Measurements from ENCODE around the gene SLC46A3. TPM values are rescaled to one million over a fixed set of nuclear protein-coding genes. Genes with fewer than 3 reads are reported as not detected.
A peak's percentile ranks its signal among the peaks of the same experiment; 100 is the strongest.

The SLC46A3 gene
- total and polyA plus RNA-seq, 2 donors = 12.5 to 18.9 TPM

- Histone ChIP-seq H3K9me3 (ENCODE audit: control insufficient read depth in 2 of 2, insufficient read depth in 1 of 2, low read length in 1 of 2) (no peaks in the 10 kb centered on the region), H3K4me1 (ENCODE audit: control insufficient read depth in 2 of 2, insufficient read depth in 2 of 2, low read length in 2 of 2) (no peaks in the 10 kb centered on the region), H3K36me3 (ENCODE audit: control insufficient read depth in 2 of 2, insufficient read depth in 2 of 2, low read length in 1 of 2) (peaks cover 20 to 31% of the 10 kb centered on the region in 2 donors), H3K27me3 (ENCODE audit: control insufficient read depth in 2 of 2, insufficient read depth in 1 of 2, low read length in 1 of 2) (no peaks in the 10 kb centered on the region), H3K4me3 (ENCODE audit: low read length in 2 of 2) (no peak overlapping the region), H3K27ac (ENCODE audit: low read depth in 1 of 2, low read length in 1 of 2) (no peak overlapping the region)
- no peak for DNase-seq (ENCODE audit: low read depth in 6 of 9, low spot score in 9 of 9)
- WGBS = 96% methylated on average over 1 of the region's 1 CpG
These were observed 39.1 kb downstream of the SLC46A3 start for GRCh38 chr13:28679628-28680027.

GRCh38 chr13:28678809-28679208, 40.0 kb downstream of the SLC46A3 start:
- Histone ChIP-seq H3K27me3 (ENCODE audit: control insufficient read depth in 2 of 2, insufficient read depth in 1 of 2, low read length in 1 of 2) (no peaks in the 10 kb centered on the region), H3K9me3 (ENCODE audit: control insufficient read depth in 2 of 2, insufficient read depth in 1 of 2, low read length in 1 of 2) (no peaks in the 10 kb centered on the region), H3K27ac (ENCODE audit: low read depth in 1 of 2, low read length in 1 of 2) (no peak overlapping the region), H3K36me3 (ENCODE audit: control insufficient read depth in 2 of 2, insufficient read depth in 2 of 2, low read length in 1 of 2) (peaks cover 27 to 39% of the 10 kb centered on the region in 2 donors), H3K4me3 (ENCODE audit: low read length in 2 of 2) (no peak overlapping the region), H3K4me1 (ENCODE audit: control insufficient read depth in 2 of 2, insufficient read depth in 2 of 2, low read length in 2 of 2) (no peaks in the 10 kb centered on the region)
- WGBS = 100% methylated on average over 1 of the region's 1 CpG
- DNase-seq (ENCODE audit: low read depth in 6 of 9, low spot score in 9 of 9) = no peak

GRCh38 chr13:28671126-28671792, 47.5 kb downstream of the SLC46A3 start:
- H3K27ac ChIP-seq (ENCODE audit: low read depth in 1 of 2, low read length in 1 of 2) = no peak overlapping the region
- peaks cover 47 to 82% of the 10 kb centered on the region in 2 donors for H3K36me3 ChIP-seq (ENCODE audit: control insufficient read depth in 2 of 2, insufficient read depth in 2 of 2, low read length in 1 of 2)

GRCh38 chr13:28666897-28667488, 51.8 kb downstream of the SLC46A3 start:
- peaks cover 28 to 87% of the 10 kb centered on the region in 2 donors for H3K36me3 ChIP-seq (ENCODE audit: control insufficient read depth in 2 of 2, insufficient read depth in 2 of 2, low read length in 1 of 2)
- H3K27ac ChIP-seq (ENCODE audit: low read depth in 1 of 2, low read length in 1 of 2) = no peak overlapping the region
- no peak for DNase-seq (ENCODE audit: low read depth in 6 of 9, low spot score in 9 of 9)
- WGBS = 92% methylated on average over 9 of the region's 9 CpGs
- no peaks in the 10 kb centered on the region for H3K4me1 ChIP-seq (ENCODE audit: control insufficient read depth in 2 of 2, insufficient read depth in 2 of 2, low read length in 2 of 2)
- no peak overlapping the region for H3K4me3 ChIP-seq (ENCODE audit: low read length in 2 of 2)
- no peaks in the 10 kb centered on the region for H3K27me3 ChIP-seq (ENCODE audit: control insufficient read depth in 2 of 2, insufficient read depth in 1 of 2, low read length in 1 of 2)
- no peaks in the 10 kb centered on the region for H3K9me3 ChIP-seq (ENCODE audit: control insufficient read depth in 2 of 2, insufficient read depth in 1 of 2, low read length in 1 of 2)

More at GRCh38 chr13:28671126-28671792, 47.5 kb downstream of the SLC46A3 start:
- H3K9me3 ChIP-seq (ENCODE audit: control insufficient read depth in 2 of 2, insufficient read depth in 1 of 2, low read length in 1 of 2) = no peaks in the 10 kb centered on the region
- no peak overlapping the region for H3K4me3 ChIP-seq (ENCODE audit: low read length in 2 of 2)
- no peak for DNase-seq (ENCODE audit: low read depth in 6 of 9, low spot score in 9 of 9)
- H3K27me3 ChIP-seq (ENCODE audit: control insufficient read depth in 2 of 2, insufficient read depth in 1 of 2, low read length in 1 of 2) = no peaks in the 10 kb centered on the region
- H3K4me1 ChIP-seq (ENCODE audit: control insufficient read depth in 2 of 2, insufficient read depth in 2 of 2, low read length in 2 of 2) = no peaks in the 10 kb centered on the region

- Histone ChIP-seq H3K4me3 (ENCODE audit: low read length in 2 of 2) (peak overlapping the region; percentile 88 to 96), H3K4me1 (ENCODE audit: control insufficient read depth in 2 of 2, insufficient read depth in 2 of 2, low read length in 2 of 2) (peaks cover 12 to 17% of the 10 kb centered on the region in 2 donors), H3K36me3 (ENCODE audit: control insufficient read depth in 2 of 2, insufficient read depth in 2 of 2, low read length in 1 of 2) (peaks cover 7 to 28% of the 10 kb centered on the region in 2 donors), H3K9me3 (ENCODE audit: control insufficient read depth in 2 of 2, insufficient read depth in 1 of 2, low read length in 1 of 2) (no peaks in the 10 kb centered on the region), H3K27ac (ENCODE audit: low read depth in 1 of 2, low read length in 1 of 2) (peak overlapping the region; percentile 90 to 93), H3K27me3 (ENCODE audit: control insufficient read depth in 2 of 2, insufficient read depth in 1 of 2, low read length in 1 of 2) (no peaks in the 10 kb centered on the region)
- DNase-seq (ENCODE audit: low read depth in 6 of 9, low spot score in 9 of 9) = peak in 2 of 9 donors; percentile 29 to 68
- 11% methylated on average over 4 of the region's 4 CpGs for WGBS
These were observed 59.2 kb downstream of the SLC46A3 start for GRCh38 chr13:28659621-28659970.

- Histone ChIP-seq H3K4me3 (ENCODE audit: low read length in 2 of 2) (peak within 1 kb of the TSS; percentile 88 to 96), H3K27ac (ENCODE audit: low read depth in 1 of 2, low read length in 1 of 2) (peak within 1 kb of the TSS; percentile 90 to 93), H3K4me1 (ENCODE audit: control insufficient read depth in 2 of 2, insufficient read depth in 2 of 2, low read length in 2 of 2) (peaks cover 12 to 17% of the 10 kb centered on the region in 2 donors), H3K27me3 (ENCODE audit: control insufficient read depth in 2 of 2, insufficient read depth in 1 of 2, low read length in 1 of 2) (no peaks in the 10 kb centered on the region), H3K9me3 (ENCODE audit: control insufficient read depth in 2 of 2, insufficient read depth in 1 of 2, low read length in 1 of 2) (no peaks in the 10 kb centered on the region), H3K36me3 (ENCODE audit: control insufficient read depth in 2 of 2, insufficient read depth in 2 of 2, low read length in 1 of 2) (peaks cover 7 to 23% of the 10 kb centered on the region in 2 donors)
- under 1% methylated on average over 64 of the region's 64 CpGs for WGBS
- DNase-seq (ENCODE audit: low read depth in 6 of 9, low spot score in 9 of 9) = peak; percentile 70 to 94 (median 86)
These were observed 59.8 kb downstream of the SLC46A3 start, which contains the start of gene POMP for GRCh38 chr13:28658796-28659620. POMP (plus strand) TSS chr13:28659130; CDS start chr13:28659185, 55 bp downstream.

GRCh38 chr13:28658539-28658795, 60.3 kb downstream of the SLC46A3 start:
- peak overlapping the region; percentile 88 to 96 for H3K4me3 ChIP-seq (ENCODE audit: low read length in 2 of 2)
- H3K27ac ChIP-seq (ENCODE audit: low read depth in 1 of 2, low read length in 1 of 2) = peak overlapping the region; percentile 84 to 90
- under 1% methylated on average over 8 of the region's 8 CpGs for WGBS
- peaks cover 6 to 18% of the 10 kb centered on the region in 2 donors for H3K36me3 ChIP-seq (ENCODE audit: control insufficient read depth in 2 of 2, insufficient read depth in 2 of 2, low read length in 1 of 2)
- peaks cover 12 to 17% of the 10 kb centered on the region in 2 donors for H3K4me1 ChIP-seq (ENCODE audit: control insufficient read depth in 2 of 2, insufficient read depth in 2 of 2, low read length in 2 of 2)
- DNase-seq (ENCODE audit: low read depth in 6 of 9, low spot score in 9 of 9) = no peak
- H3K9me3 ChIP-seq (ENCODE audit: control insufficient read depth in 2 of 2, insufficient read depth in 1 of 2, low read length in 1 of 2) = no peaks in the 10 kb centered on the region
- H3K27me3 ChIP-seq (ENCODE audit: control insufficient read depth in 2 of 2, insufficient read depth in 1 of 2, low read length in 1 of 2) = no peaks in the 10 kb centered on the region

- no peaks in the 10 kb centered on the region for H3K9me3 ChIP-seq (ENCODE audit: control insufficient read depth in 2 of 2, insufficient read depth in 1 of 2, low read length in 1 of 2)
- peak overlapping the region; percentile 88 to 96 for H3K4me3 ChIP-seq (ENCODE audit: low read length in 2 of 2)
- H3K27ac ChIP-seq (ENCODE audit: low read depth in 1 of 2, low read length in 1 of 2) = peak overlapping the region; percentile 84 to 90
- peak in 2 of 9 donors; percentile 30 to 43 for DNase-seq (ENCODE audit: low read depth in 6 of 9, low spot score in 9 of 9)
- peaks cover 12 to 17% of the 10 kb centered on the region in 2 donors for H3K4me1 ChIP-seq (ENCODE audit: control insufficient read depth in 2 of 2, insufficient read depth in 2 of 2, low read length in 2 of 2)
- 46% methylated on average over 12 of the region's 12 CpGs for WGBS
- H3K36me3 ChIP-seq (ENCODE audit: control insufficient read depth in 2 of 2, insufficient read depth in 2 of 2, low read length in 1 of 2) = peaks cover 3 to 13% of the 10 kb centered on the region in 2 donors
- no peaks in the 10 kb centered on the region for H3K27me3 ChIP-seq (ENCODE audit: control insufficient read depth in 2 of 2, insufficient read depth in 1 of 2, low read length in 1 of 2)
These were observed 60.8 kb downstream of the SLC46A3 start for GRCh38 chr13:28657784-28658538.
